ENCODE results near the gene YPEL4. TPM values are rescaled to one million over a fixed set of nuclear protein-coding genes. Genes with fewer than 3 reads are reported as not detected.

YPEL4 gene
- total and polyA plus RNA-seq, 2 donors from 2014 or later: 0.82 to 0.88 TPM

DNA sequence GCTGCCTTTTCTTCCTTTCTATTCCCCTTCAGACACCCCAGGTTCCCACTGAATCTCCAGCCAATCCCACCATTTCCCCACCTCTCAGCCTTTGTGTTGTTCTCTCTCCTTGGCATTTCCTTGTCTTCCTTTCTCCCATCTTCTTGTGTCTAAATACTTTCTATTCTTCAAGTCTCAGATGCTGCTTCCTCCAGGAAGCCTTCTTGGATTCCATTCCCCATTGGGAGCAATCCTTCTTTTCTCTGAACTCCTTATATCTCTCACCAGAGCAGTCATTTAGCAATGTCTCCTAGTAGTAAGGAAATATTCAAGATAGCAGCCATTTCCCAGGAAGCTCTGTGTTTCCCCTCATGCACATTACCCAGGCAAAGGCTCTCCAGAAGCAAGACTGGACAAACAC lies 15.4 kb downstream of the YPEL4 start:
- intact Hi-C loops (cut with DNase I): no loop called here
- TF ChIP-seq, protein P1, sequence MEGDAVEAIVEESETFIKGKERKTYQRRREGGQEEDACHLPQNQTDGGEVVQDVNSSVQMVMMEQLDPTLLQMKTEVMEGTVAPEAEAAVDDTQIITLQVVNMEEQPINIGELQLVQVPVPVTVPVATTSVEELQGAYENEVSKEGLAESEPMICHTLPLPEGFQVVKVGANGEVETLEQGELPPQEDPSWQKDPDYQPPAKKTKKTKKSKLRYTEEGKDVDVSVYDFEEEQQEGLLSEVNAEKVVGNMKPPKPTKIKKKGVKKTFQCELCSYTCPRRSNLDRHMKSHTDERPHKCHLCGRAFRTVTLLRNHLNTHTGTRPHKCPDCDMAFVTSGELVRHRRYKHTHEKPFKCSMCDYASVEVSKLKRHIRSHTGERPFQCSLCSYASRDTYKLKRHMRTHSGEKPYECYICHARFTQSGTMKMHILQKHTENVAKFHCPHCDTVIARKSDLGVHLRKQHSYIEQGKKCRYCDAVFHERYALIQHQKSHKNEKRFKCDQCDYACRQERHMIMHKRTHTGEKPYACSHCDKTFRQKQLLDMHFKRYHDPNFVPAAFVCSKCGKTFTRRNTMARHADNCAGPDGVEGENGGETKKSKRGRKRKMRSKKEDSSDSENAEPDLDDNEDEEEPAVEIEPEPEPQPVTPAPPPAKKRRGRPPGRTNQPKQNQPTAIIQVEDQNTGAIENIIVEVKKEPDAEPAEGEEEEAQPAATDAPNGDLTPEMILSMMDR (IDR thresholded peaks at IDR 0.05; ENCODE audit: borderline replicate concordance, extremely low read depth, insufficient read depth): no peak
- H3K27me3 ChIP-seq (ENCODE audit: control insufficient read depth, insufficient read depth, low read length): no peaks in the 10 kb centered on the region
- no peaks in the 10 kb centered on the region for H3K36me3 ChIP-seq (ENCODE audit: control insufficient read depth in 2 of 3, insufficient read depth in 3 of 3, low read length in 3 of 3)
- H3K27ac ChIP-seq (ENCODE audit: low read depth in 2 of 2, low read length in 2 of 2): no peak overlapping the region
- H3K4me1 ChIP-seq (ENCODE audit: control insufficient read depth in 2 of 3, insufficient read depth in 2 of 3, low read depth in 1 of 3, low read length in 3 of 3): peaks cover 0 to 8% (median 0%) of the 10 kb centered on the region in 3 donors
- H3K4me3 ChIP-seq (ENCODE audit: low read length in 3 of 3): no peak overlapping the region
- DNase-seq (no peak), FAIRE-seq (no peak)
- no peaks in the 10 kb centered on the region for H3K9me3 ChIP-seq (ENCODE audit: control insufficient read depth in 2 of 3, insufficient read depth in 1 of 3, low read length in 3 of 3)
- H3K9ac ChIP-seq (ENCODE audit: low read length in 3 of 3): no peak overlapping the region

DNA sequence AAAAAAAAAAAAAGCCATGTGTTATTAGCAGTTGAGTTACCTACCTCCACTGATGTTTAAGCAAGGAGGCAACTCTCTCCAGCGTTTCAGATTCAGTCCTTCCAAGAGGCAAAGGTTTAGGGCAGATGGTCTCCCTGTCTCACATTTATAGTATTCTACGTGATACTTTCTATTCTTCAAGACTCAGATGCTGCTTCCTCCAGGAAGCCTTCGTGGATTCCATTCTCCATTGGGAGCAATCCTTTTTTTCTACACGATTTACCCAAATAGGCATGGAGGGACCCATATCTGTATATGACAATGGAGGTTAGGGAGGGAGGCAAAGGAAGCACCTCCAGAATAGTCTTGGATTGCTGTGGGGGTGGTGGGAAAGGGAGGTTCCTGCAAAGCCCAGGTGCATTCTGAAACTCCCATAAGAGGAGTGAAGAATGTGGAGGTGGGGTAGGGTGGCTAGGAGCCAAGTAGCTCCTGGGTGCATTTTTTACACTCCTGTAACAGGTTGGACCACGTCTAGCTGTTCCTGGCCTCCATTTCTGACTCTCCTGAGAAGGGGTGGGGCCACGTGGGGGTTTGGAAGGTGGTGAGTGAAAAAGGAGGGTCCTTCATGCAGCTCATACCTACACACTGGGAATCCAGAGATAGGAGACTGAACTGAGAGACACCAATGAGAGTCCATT lies 16.2 kb downstream of the YPEL4 start:
- no peak for DNase-seq
- H3K36me3 ChIP-seq (ENCODE audit: control insufficient read depth in 2 of 3, insufficient read depth in 3 of 3, low read length in 3 of 3): no peaks in the 10 kb centered on the region
- no peak overlapping the region for H3K27ac ChIP-seq (ENCODE audit: low read depth in 2 of 2, low read length in 2 of 2)
- no peak for FAIRE-seq
- TF ChIP-seq, protein P1 (IDR thresholded peaks at IDR 0.05; ENCODE audit: borderline replicate concordance, extremely low read depth, insufficient read depth): no peak
- no peaks in the 10 kb centered on the region for H3K27me3 ChIP-seq (ENCODE audit: control insufficient read depth, insufficient read depth, low read length)
- intact Hi-C loops (cut with DNase I): no loop called here
- peaks cover 0 to 6% (median 0%) of the 10 kb centered on the region in 3 donors for H3K4me1 ChIP-seq (ENCODE audit: control insufficient read depth in 2 of 3, insufficient read depth in 2 of 3, low read depth in 1 of 3, low read length in 3 of 3)
- H3K4me3 ChIP-seq (ENCODE audit: low read length in 3 of 3): no peak overlapping the region
- H3K9me3 ChIP-seq (ENCODE audit: control insufficient read depth in 2 of 3, insufficient read depth in 1 of 3, low read length in 3 of 3): no peaks in the 10 kb centered on the region
- no peak overlapping the region for H3K9ac ChIP-seq (ENCODE audit: low read length in 3 of 3)

DNA sequence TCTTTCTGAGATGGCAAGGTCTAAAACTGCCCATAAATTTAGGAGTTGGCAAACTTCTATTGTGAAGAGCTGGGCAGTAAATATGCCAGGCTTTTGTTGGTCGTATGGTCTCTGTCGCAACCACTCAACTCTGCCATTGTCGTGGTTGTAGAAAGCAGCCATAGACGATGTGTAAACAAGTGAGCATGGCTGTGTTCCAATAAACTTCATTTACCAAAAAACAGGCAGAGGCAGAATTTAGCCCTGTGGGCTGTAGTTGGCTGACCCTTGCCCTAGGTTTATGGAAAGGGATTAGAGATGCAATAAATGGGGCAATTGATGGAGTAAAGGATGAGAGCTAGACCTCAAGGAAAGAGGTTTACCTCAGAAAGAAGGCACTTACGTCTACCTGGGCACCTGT lies 17.6 kb downstream of the YPEL4 start:
- no peaks in the 10 kb centered on the region for H3K36me3 ChIP-seq (ENCODE audit: control insufficient read depth in 2 of 3, insufficient read depth in 3 of 3, low read length in 3 of 3)
- no peak overlapping the region for H3K27ac ChIP-seq (ENCODE audit: low read depth in 2 of 2, low read length in 2 of 2)
- no peaks in the 10 kb centered on the region for H3K27me3 ChIP-seq (ENCODE audit: control insufficient read depth, insufficient read depth, low read length)
- DNase-seq (no peak), FAIRE-seq (no peak)
- no peak overlapping the region for H3K4me3 ChIP-seq (ENCODE audit: low read length in 3 of 3)
- H3K4me1 ChIP-seq (ENCODE audit: control insufficient read depth in 2 of 3, insufficient read depth in 2 of 3, low read depth in 1 of 3, low read length in 3 of 3): no peaks in the 10 kb centered on the region
- H3K9me3 ChIP-seq (ENCODE audit: control insufficient read depth in 2 of 3, insufficient read depth in 1 of 3, low read length in 3 of 3): no peaks in the 10 kb centered on the region
- TF ChIP-seq, protein P1 (IDR thresholded peaks at IDR 0.05; ENCODE audit: borderline replicate concordance, extremely low read depth, insufficient read depth): no peak
- intact Hi-C loops (cut with DNase I): no loop called here
- no peak overlapping the region for H3K9ac ChIP-seq (ENCODE audit: low read length in 3 of 3)

DNA sequence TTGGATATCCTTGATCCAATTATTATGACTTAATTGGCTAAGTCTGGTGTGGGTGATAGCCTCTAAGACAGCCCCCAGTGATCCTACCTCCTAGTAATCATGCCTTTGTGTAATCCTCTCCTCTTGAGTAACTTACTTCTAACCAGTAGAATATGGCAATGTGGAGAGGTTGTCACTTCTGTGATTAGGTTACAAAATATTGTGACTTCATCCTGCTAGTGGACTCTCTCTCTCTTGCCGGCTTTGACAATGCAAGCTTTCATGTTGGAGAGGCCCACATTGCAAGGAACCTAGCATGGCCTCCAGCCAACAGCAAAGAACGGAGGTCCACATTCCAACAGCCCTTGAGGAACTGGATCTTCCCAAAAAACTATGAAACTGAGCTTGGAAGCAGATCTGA lies 19.5 kb downstream of the YPEL4 start:
- no peak for DNase-seq
- Histone ChIP-seq H3K9me3 (ENCODE audit: control insufficient read depth in 2 of 3, insufficient read depth in 1 of 3, low read length in 3 of 3) (no peaks in the 10 kb centered on the region), H3K27me3 (ENCODE audit: control insufficient read depth, insufficient read depth, low read length) (no peaks in the 10 kb centered on the region), H3K36me3 (ENCODE audit: control insufficient read depth in 2 of 3, insufficient read depth in 3 of 3, low read length in 3 of 3) (no peaks in the 10 kb centered on the region), H3K9ac (ENCODE audit: low read length in 3 of 3) (no peak overlapping the region), H3K4me3 (ENCODE audit: low read length in 3 of 3) (no peak overlapping the region), H3K4me1 (ENCODE audit: control insufficient read depth in 2 of 3, insufficient read depth in 2 of 3, low read depth in 1 of 3, low read length in 3 of 3) (no peaks in the 10 kb centered on the region), H3K27ac (ENCODE audit: low read depth in 2 of 2, low read length in 2 of 2) (no peak overlapping the region)
- intact Hi-C loops (cut with DNase I): no loop called here
- TF ChIP-seq, protein P1 (IDR thresholded peaks at IDR 0.05; ENCODE audit: borderline replicate concordance, extremely low read depth, insufficient read depth): no peak
- FAIRE-seq: no peak

Measured in kidney (tissue), 14 donors.